DND-41 (cell line): ENCODE data around the gene MNT.

Source experiments
- CTCF ChIP-seq: IDR thresholded peaks from 2 replicates; pipeline ENCODE4 v1.5.1; 2012; ENCODE audit warnings: borderline replicate concordance, low read length, moderate library complexity, mild to moderate bottlenecking; ENCODE audit not compliant: poor library complexity, severe bottlenecking; ENCODE audit errors: extremely low read depth
- EZH2 ChIP-seq: IDR thresholded peaks from 3 replicates; pipeline ENCODE4 v1.6.1; 2012; ENCODE audit warnings: borderline replicate concordance, low read depth, mild to moderate bottlenecking, moderate library complexity, low read length, inconsistent platforms; ENCODE audit not compliant: severe bottlenecking

GRCh38 chr17:2362416-2362815 is 38.4 kb downstream of the MNT start:
- no peak for TF ChIP-seq CTCF
- TF ChIP-seq EZH2 = no peak
